Hippocampal formation (tissue), 2 donors: Measurements from ENCODE around the gene BUD23.
"Not testable (repeated sequence)": the region's sequence is repeated elsewhere in the genome, so short reads cannot be mapped to it uniquely, and the experiment has no call there.

ENCODE experiments used
- DNase-seq, 2 donors: peaks; one replicate each; lab custom pipeline; 2025; lab: John Stamatoyannopoulos, UW

BUD23 gene

DNA sequence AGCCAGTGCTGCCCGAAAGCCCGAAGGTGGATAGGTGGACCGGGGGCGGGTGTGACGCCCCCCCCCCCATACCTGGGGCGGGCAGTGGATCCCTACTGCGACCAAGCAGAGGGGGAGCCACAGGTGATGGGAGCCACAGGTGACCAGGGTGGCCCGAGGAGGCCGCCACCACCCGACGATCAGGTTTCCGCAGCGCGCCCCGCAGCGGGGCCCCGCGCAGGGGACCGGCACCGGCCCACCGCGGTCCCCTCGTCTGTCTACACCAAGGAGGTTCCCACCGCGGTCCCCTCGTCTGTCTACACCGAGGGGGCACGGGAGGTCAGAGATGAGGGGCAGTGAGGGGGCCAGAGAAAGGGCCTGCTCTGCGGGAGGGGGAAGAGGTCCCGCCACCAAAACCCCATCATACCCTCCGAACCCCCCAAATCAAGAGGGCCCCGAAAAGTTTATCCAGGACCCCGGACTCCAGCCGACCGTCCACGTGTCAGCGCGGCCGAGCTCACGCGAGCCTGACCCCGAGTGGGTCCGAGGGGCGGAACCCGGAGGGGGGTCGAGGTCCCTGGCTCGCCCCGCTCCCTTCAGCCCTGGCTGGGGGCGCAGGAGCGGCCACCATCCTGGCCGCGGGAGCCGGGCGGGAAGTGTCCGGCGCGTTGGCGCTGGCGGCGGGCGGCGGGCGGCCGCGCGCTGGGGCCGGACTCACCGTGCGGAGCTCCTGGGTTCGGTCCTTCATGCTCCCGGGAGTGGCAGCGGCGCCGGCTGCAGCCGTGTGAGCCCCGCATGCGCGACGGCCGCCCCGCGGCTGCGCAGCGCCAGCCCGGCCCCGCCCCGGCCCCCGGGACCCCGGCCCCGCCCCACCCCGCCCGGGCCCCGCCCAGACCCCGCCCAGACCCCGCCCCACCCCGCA, 35.8 kb downstream of the BUD23 start, which contains the start of gene STX1A:
TSS of gene STX1A (minus strand) at position 765 of the 901 bp plus-strand sequence. CDS start at position 727, 38 bp downstream.
- DNase-seq: peak in 1 of 2 donors; percentile 69

- DNase-seq: no peak
Observed at GRCh38 chr7:73719806-73720169, 36.4 kb downstream of the BUD23 start.

DNA sequence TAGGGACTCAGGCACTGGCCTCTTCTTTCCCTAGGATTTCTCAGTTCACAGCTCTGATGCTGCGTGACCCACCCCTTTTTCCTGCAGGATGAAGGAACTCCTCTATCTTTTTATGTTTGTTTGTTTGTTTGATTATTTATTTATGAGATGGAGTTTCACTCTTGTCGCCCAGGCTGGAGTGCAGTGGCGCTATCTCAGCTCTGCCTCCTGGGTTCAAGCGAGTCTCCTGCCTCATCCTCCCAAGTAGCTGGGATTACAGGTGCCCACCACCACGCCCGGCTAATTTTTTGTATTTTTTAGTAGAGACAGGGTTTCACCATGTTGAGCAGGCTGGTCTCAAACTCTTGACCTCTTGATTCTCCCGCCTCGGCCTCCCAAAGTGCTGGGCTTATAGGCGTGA, 37.0 kb downstream of the BUD23 start:
- not testable (repeated sequence) for DNase-seq

- DNase-seq: peak; percentile 41 to 42
Observed at GRCh38 chr7:73721377-73721817, 38.0 kb downstream of the BUD23 start.

DNA sequence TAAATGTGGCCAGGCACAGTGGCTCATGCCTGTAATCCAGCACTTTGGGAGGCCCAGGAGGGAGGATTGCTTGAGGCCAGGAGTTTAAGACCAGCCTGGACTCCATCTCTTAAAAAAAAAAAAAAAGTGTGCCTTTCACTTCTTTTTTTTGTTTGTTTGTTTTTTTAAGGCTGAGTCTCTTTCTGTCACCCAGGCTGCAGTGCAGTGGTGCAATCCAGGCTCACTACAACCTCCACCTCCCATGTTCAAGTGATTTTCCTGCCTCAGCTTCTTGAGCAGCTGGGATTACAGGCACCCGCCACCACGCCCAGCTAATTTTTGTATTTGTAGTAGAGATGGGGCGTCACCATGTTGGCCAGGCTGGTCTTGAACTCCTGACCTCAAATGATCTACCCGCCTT, 38.8 kb downstream of the BUD23 start:
- DNase-seq: not testable (repeated sequence)

DNA sequence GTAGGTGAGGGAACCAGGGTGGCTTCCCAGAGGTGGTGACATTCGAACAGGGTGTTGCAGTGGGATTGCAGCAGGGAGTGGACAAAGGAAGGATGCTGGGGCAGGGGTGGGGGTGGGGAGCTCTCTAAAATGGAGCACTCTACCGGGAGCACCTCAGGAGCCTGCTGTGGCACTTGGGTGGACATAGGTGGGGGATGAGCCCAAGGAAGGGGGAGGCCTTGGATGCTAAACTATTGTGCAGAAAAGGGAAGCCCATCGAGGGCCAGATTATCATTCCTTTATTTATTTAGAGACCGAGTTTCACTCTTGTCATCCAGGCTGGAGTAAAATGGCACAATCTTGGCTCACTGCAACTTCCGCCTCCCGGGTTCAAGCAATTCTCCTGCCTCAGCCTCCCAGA, 39.4 kb downstream of the BUD23 start:
- no peak for DNase-seq

DNA sequence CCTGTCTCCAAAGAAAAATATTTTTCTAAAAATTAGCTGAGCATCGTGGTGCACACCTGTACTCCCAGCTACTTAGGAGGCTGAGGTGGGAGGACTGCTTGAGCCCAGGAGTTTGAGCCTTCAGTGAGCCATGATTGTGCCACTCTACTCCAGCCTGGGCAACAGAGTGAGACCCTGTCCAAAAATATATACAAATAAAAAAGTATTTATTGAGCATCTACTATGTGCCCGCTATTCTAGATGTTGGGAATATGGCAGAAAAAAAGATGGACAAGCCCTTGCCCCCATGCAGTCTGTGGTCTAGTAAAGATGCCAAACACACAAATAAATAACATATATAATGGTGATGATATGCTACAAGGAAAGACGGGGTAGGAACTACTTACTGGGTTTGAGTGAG, 40.4 kb downstream of the BUD23 start:
- no peak for DNase-seq

GRCh38 chr7:73726083-73726466, 42.7 kb downstream of the BUD23 start:
- DNase-seq: no peak

GRCh38 chr7:73727952-73728351, 44.6 kb downstream of the BUD23 start:
- DNase-seq: no peak

GRCh38 chr7:73728551-73728950, 45.2 kb downstream of the BUD23 start:
- DNase-seq: no peak

DNA sequence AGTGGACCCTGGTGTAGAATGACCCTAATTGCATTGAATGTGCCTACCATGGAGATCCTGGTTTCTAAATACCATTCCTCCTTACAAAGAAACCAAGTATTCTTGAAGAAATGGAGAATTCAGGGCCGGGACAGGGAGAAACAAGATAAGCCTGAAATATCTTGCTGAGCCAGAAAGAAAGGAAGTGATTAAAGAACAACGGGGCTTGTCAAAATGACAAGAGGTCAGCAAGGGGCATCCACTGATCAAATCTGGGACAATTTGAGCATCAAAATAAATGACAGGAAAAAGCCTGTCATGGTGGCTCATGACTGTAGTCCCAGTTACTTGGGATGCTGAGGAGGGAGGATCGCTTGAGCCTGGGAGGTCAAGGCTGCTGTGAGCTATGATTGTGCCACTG, 47.1 kb downstream of the BUD23 start:
- no peak for DNase-seq

DNA sequence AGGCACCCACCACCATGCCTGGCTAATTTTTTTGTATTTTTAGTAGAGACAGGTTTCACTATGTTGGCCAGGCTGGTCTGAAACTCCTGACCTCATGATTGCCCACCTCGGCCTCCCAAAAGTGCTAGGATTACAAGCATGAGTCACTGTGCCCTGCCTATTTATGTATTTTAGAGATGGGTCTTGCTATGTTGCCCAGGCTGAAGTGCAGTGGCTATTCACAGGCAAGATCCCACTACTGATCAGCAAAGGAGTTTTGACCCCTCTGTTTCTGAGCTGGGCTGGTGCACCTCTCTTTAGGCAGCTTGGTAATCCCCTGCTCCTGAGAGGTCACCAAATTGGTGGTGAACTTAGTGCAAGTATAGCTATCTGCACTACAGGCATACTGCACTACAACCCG, 49.0 kb downstream of the BUD23 start:
- DNase-seq: no peak

DNA sequence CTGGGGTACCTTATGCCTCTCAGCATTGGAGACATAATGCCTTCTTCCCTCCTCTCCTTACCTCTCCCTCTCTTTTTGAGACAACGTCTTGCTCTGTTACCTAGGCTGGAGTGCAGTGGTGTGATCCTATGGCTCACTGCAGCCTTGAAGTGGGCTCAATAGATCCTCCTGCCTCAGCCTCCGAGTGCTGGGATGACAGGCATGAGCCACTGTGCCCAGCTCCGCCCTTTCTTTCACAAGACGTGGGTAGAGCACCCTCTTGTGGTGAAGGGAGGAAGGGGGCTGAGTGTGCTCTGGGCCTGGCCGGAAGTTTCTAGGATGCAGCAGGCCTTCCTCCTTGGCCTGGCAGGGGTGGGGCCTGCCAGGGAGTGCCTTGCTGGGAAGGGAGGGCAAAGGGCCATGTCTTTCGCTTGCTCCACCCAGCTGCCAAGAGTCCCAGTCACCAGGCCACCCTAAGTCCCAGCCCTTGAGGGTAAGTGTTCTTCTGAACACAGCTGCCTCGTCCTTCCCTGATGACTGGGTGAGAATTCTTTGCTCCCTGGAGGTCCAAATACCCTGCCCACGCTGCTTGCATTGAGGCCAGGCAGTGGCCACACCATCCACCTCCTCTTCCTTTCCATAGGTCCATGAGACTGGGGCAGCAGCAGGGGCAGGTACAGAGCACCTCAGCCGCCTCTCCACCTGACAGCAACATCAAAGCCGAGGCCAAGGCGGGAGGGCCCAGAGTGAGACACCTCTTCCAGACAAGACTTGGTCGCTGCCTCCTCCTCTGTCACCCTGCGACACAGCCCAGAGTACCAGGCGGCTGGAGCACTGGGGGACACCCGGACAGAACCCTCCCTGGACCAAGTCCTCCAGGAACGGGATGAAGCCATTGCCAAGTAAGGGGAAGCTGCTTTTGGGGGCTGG, 51.5 kb downstream of the BUD23 start:
- DNase-seq: peak; percentile 10 to 27

GRCh38 chr7:73735528-73735905, 52.1 kb downstream of the BUD23 start:
- DNase-seq: no peak

GRCh38 chr7:73736885-73737284, 53.5 kb downstream of the BUD23 start:
- no peak for DNase-seq

GRCh38 chr7:73737491-73738219, 54.3 kb downstream of the BUD23 start:
- no peak for DNase-seq

GRCh38 chr7:73738220-73738611, 54.8 kb downstream of the BUD23 start:
- peak; percentile 24 to 32 for DNase-seq

DNA sequence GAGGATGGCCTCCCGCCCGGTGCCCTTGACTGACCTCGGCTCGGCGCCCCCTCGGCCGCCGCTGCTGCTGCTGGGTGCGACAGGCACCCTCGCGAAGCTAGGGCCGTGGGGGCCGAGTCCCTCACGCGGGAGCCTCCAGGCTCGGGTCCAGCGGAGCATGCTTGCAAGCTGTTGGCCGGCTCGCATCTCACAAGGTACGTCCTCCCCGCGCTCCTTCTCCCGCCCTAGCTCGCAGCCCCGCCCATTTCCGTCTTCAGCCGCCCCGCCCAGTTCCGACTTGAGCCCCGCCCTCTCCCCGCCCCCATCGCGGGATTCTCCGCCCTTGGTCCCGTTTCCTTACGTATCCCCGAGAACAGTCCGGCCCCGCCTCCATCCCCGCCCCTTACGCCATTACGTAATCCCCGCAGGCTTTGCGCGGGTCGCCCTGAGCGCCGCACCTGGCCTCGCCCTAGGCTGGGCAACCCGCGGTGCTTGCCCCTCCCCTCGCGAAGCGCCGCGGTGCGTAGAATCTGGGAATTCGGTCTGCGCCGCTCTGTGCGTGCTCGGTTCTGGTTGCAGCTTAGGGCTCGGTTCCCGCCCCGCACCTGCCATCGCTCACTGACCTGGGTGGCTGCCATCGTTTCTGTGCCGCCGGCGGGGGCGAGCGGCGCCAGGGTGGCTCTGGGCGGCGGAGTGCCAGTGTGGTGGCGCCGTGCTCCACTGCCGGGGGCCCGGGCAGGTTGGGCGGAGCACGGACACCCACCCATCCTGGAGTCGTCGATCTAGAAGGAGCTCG, 55.4 kb downstream of the BUD23 start, which contains the start of gene ABHD11:
TSS of gene ABHD11 (minus strand) at position 191 of the 775 bp plus-strand sequence. CDS start at position 159, 32 bp downstream.
- DNase-seq: peak; percentile 96 to 97

DNA sequence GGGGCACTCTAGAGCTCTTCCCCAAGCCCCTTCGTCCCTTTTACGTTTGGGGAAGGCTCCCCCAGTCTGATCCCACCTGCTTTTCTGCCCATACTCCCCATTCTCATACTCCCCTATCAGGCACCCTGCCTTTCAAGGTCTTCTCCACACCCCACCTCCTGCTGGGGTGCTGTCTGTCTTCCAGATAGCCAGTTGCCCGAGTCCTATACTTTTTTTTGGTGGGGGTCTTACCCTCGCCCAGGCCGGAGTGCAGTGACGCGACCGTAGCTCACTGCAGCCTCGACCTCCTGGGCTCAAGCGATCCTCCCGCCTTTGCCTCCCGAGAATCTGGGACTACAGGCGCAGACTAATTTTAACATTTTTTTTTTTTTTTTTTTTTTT, 56.0 kb downstream of the BUD23 start:
- no peak for DNase-seq

- no peak for DNase-seq
Observed at GRCh38 chr7:73740212-73740611, 56.8 kb downstream of the BUD23 start.

- DNase-seq: no peak
Observed at GRCh38 chr7:73740771-73741170, 57.4 kb downstream of the BUD23 start.
